GM23338 (cell line): ENCODE results near the gene WNT8A. TPM values are rescaled to one million over a fixed set of nuclear protein-coding genes. Genes with fewer than 3 reads are reported as not detected.

ENCODE experiments used
- ATAC-seq: fragments of 200-7000 bp; cut with Tn5 transposase; 3 replicates; pipeline ENCODE4 v1.9.1; 2020
- DNase-seq: peaks from one replicate; pipeline ENCODE4 v3.0.0-alpha.2; 2015; ENCODE audit warnings: low spot score
- H2AFZ ChIP-seq: fragments of 200-600 bp; sonication (generic); 2 replicates; pipeline ENCODE4 v1.8.0; 2016; ENCODE audit warnings: antibody characterized with exemption, mild to moderate bottlenecking, moderate library complexity
- H3F3A ChIP-seq: fragments of 200-600 bp; sonication (generic); replicated peaks from 2 replicates; pipeline ENCODE4 v1.8.0; 2017; ENCODE audit warnings: antibody characterized with exemption, mixed run types, low read depth
- H3K27ac ChIP-seq: fragments of 200-600 bp; sonication (generic); 2 replicates; pipeline ENCODE4 v1.6.1; 2016; ENCODE audit warnings: low read depth
- H3K27me3 ChIP-seq: fragments of 200-600 bp; sonication (generic); 2 replicates; pipeline ENCODE4 v1.8.0; 2016; ENCODE audit warnings: mild to moderate bottlenecking, mixed run types, moderate library complexity; ENCODE audit not compliant: insufficient read depth
- H3K36me3 ChIP-seq: fragments of 200-600 bp; sonication (generic); 2 replicates; pipeline ENCODE4 v1.8.0; 2016; ENCODE audit warnings: mild to moderate bottlenecking; ENCODE audit not compliant: insufficient read depth
- H3K4me1 ChIP-seq: fragments of 200-600 bp; sonication (generic); 2 replicates; pipeline ENCODE4 v1.8.0; 2016; ENCODE audit warnings: mild to moderate bottlenecking, moderate library complexity; ENCODE audit not compliant: insufficient read depth
- H3K4me2 ChIP-seq: fragments of 200-600 bp; sonication (generic); 2 replicates; pipeline ENCODE4 v1.7.1; 2017; ENCODE audit warnings: mixed run types
- H3K4me3 ChIP-seq: fragments of 200-600 bp; sonication (generic); 2 replicates; pipeline ENCODE4 v1.6.1; 2016; ENCODE audit warnings: mixed run types
- H3K79me2 ChIP-seq: fragments of 200-600 bp; sonication (generic); replicated peaks from 2 replicates; pipeline ENCODE4 v1.8.0; 2017; ENCODE audit warnings: mild to moderate bottlenecking; ENCODE audit not compliant: insufficient read depth
- H3K9me2 ChIP-seq: fragments of 200-600 bp; sonication (generic); 2 replicates; pipeline ENCODE4 v1.8.0; 2017; ENCODE audit not compliant: insufficient read depth
- H4K20me1 ChIP-seq: fragments of 200-600 bp; sonication (generic); replicated peaks from 2 replicates; pipeline ENCODE4 v1.8.0; 2017; ENCODE audit warnings: mild to moderate bottlenecking; ENCODE audit not compliant: insufficient read depth
- H3K27ac Mint-ChIP-seq: 2 replicates; pipeline ENCODE4 v1.8.0; 2020; ENCODE audit warnings: inconsistent platforms, mild to moderate bottlenecking, moderate library complexity, mixed read lengths
- H3K27me3 Mint-ChIP-seq: 3 replicates; pipeline ENCODE4 v1.8.0; 2022; ENCODE audit warnings: low read depth, mild to moderate bottlenecking, moderate library complexity, mixed read lengths, inconsistent platforms; ENCODE audit not compliant: insufficient read depth, poor library complexity
- H3K36me3 Mint-ChIP-seq: 3 replicates; pipeline ENCODE4 v1.8.0; 2021; ENCODE audit warnings: low read depth, mild to moderate bottlenecking, inconsistent platforms, moderate library complexity, mixed read lengths
- H3K4me1 Mint-ChIP-seq: 3 replicates; pipeline ENCODE4 v1.8.0; 2020; ENCODE audit warnings: mild to moderate bottlenecking, inconsistent platforms, mixed read lengths
- H3K4me3 Mint-ChIP-seq: 3 replicates; pipeline ENCODE4 v1.8.0; 2021; ENCODE audit warnings: moderate library complexity, mild to moderate bottlenecking, inconsistent platforms, mixed read lengths
- H3K9me3 Mint-ChIP-seq: 3 replicates; pipeline ENCODE4 v1.8.0; 2020; ENCODE audit warnings: moderate library complexity, mild to moderate bottlenecking, inconsistent platforms, mixed read lengths
- CREB1 ChIP-seq: fragments of 250-450 bp; sonication (Bioruptor Pico); IDR thresholded peaks from 2 replicates; pipeline ENCODE4 v1.5.0; 2020; ENCODE audit warnings: low read depth, mild to moderate bottlenecking, moderate library complexity
- CTCF ChIP-seq, 2 experiments: fragments of 200-600 bp in 1 of 2; sonication (generic) in 1 of 2; conservative IDR thresholded peaks; 2 replicates each; pipeline versions ENCODE4 v1.5.1 to v1.6.1; 2016 to 2017; ENCODE audit warnings: antibody characterized with exemption in 2 of 2, low read depth in 2 of 2, mild to moderate bottlenecking in 2 of 2, moderate library complexity in 1 of 2
- ETS1 ChIP-seq: IDR thresholded peaks from 2 replicates; pipeline ENCODE4 v1.6.1; 2016; ENCODE audit warnings: antibody characterized with exemption
- EZH2 ChIP-seq: fragments of 200-600 bp; sonication (generic); IDR thresholded peaks from one replicate; pipeline ENCODE4 v1.8.0; 2017; ENCODE audit warnings: antibody characterized with exemption, mild to moderate bottlenecking, low read depth; ENCODE audit not compliant: unreplicated experiment
- EZH2phosphoT487 ChIP-seq: fragments of 200-600 bp; sonication (generic); IDR thresholded peaks from one replicate; pipeline ENCODE4 v1.8.1; 2018; ENCODE audit warnings: antibody characterized with exemption; ENCODE audit not compliant: unreplicated experiment
- JUNB ChIP-seq: IDR thresholded peaks from one replicate; pipeline ENCODE4 v1.6.1; 2016; ENCODE audit warnings: antibody characterized with exemption; ENCODE audit not compliant: unreplicated experiment
- NANOG ChIP-seq: IDR thresholded peaks from 2 replicates; pipeline ENCODE4 v1.6.1; 2016; ENCODE audit warnings: antibody characterized with exemption, borderline replicate concordance
- POLR2AphosphoS5 ChIP-seq: IDR thresholded peaks from 2 replicates; pipeline ENCODE4 v1.6.1; 2016; ENCODE audit warnings: antibody characterized with exemption, low read depth
- REST ChIP-seq: IDR thresholded peaks from one replicate; pipeline ENCODE4 v1.6.1; 2018; ENCODE audit warnings: antibody characterized with exemption; ENCODE audit not compliant: unreplicated experiment
- STAT1 ChIP-seq: IDR thresholded peaks from one replicate; pipeline ENCODE4 v1.6.1; 2016; ENCODE audit warnings: antibody characterized with exemption; ENCODE audit not compliant: unreplicated experiment
- ZNF114 ChIP-seq: fragments of 250-450 bp; sonication (Bioruptor Pico); IDR thresholded peaks from 2 replicates; pipeline ENCODE4 v1.5.0; 2020; ENCODE audit warnings: mild to moderate bottlenecking, moderate library complexity
- ZNF331 ChIP-seq: fragments of 250-450 bp; sonication (Bioruptor Pico); IDR thresholded peaks from 2 replicates; pipeline ENCODE4 v1.5.0; 2020; ENCODE audit warnings: low read depth, mild to moderate bottlenecking, moderate library complexity
- ZNF462 ChIP-seq: fragments of 250-450 bp; sonication (Bioruptor Pico); IDR thresholded peaks from 2 replicates; pipeline ENCODE4 v1.5.0; 2020; ENCODE audit warnings: mild to moderate bottlenecking, moderate library complexity
- polyA plus RNA-seq: library from polyadenylated mRNA; unstranded; fragments of >200 nt; fragmentation: Nextera tagmentation; extraction: Ambion mirVana; gene quantifications from 2 replicates; pipeline ENCODE4 v1.2.1, GENCODE V29; 2016
- total RNA-seq: library from RNA; depleted of rRNA; stranded (reverse); fragments of >200 nt; shearing (Covaris generic); gene quantifications from 2 replicates; pipeline ENCODE4 v1.2.3, GENCODE V29; 2014

Gene WNT8A
- total and polyA plus RNA-seq, 2 experiments from 2014 or later: not detected

GRCh38 chr5:138103319-138103637 is 19.4 kb downstream of the WNT8A start:
- Histone ChIP-seq H3K4me1 (peaks cover 18% of the 10 kb centered on the region), H3K27ac (no peak overlapping the region), H4K20me1 (0 out of 2 replicates have a peak, but pooled peaks cover 3% of the 10 kb centered on the region), H2AFZ (no peak overlapping the region), H3F3A (no peaks in the 10 kb centered on the region), H3K36me3 (no peaks in the 10 kb centered on the region), H3K4me3 (peak overlapping the region; percentile 13; the same call in 1 of the 2 replicates), H3K27me3 (peaks cover 55% of the 10 kb centered on the region), H3K79me2 (no peaks in the 10 kb centered on the region), H3K9me2 (no peaks in the 10 kb centered on the region), H3K4me2 (peak overlapping the region; percentile 61)
- Mint-ChIP-seq H3K4me3 (no peak overlapping the region), H3K27ac (no peak overlapping the region), H3K36me3 (no peaks in the 10 kb centered on the region; the same call in 2 of the 3 replicates), H3K27me3 (peaks cover 40% of the 10 kb centered on the region), H3K9me3 (peaks cover 4% of the 10 kb centered on the region; the same call in 1 of the 3 replicates), H3K4me1 (peaks cover 24% of the 10 kb centered on the region)
- ATAC-seq (peak; percentile 90), DNase-seq (peak; percentile 47)
- no peak for TF ChIP-seq ZNF462 (CRISPR knock-in tag)
- TF ChIP-seq REST: no peak
- no peak for TF ChIP-seq EZH2phosphoT487
- TF ChIP-seq ZNF114 (CRISPR knock-in tag): no peak
- no peak for TF ChIP-seq JUNB
- no peak for TF ChIP-seq STAT1
- TF ChIP-seq CTCF (conservative IDR thresholded peaks at IDR 0.05; ENCODE audit: low read depth in 2 of 2): no peak
- TF ChIP-seq EZH2: no peak
- TF ChIP-seq POLR2AphosphoS5: no peak
- TF ChIP-seq CREB1 (CRISPR knock-in tag): no peak
- TF ChIP-seq NANOG: no peak
- no peak for TF ChIP-seq ZNF331 (CRISPR knock-in tag)
- TF ChIP-seq ETS1: no peak
